ENCODE measurements around the gene SPECC1.

The SPECC1 gene

GRCh38 chr17:20304961-20305360, 295.8 kb downstream of the SPECC1 start:
- no peak for DNase-seq (ENCODE audit: extremely low read depth, insufficient read length)
- Histone ChIP-seq H3K4me3 (replicated peaks; ENCODE audit: low read depth, low read length) (no peak overlapping the region), H3K36me3 (ENCODE audit: control insufficient read depth, insufficient read depth, low read length) (peaks cover 2% of the 10 kb centered on the region), H3K27me3 (replicated peaks; ENCODE audit: control insufficient read depth, insufficient read depth, low read length) (no peaks in the 10 kb centered on the region)
- TF ChIP-seq CTCF (IDR thresholded peaks at IDR 0.05; ENCODE audit: insufficient read depth, low read length, poor library complexity, severe bottlenecking), result no peak

- no peak for TF ChIP-seq CTCF (IDR thresholded peaks at IDR 0.05; ENCODE audit: insufficient read depth, low read length, poor library complexity, severe bottlenecking)
- Histone ChIP-seq H3K36me3 (ENCODE audit: control insufficient read depth, insufficient read depth, low read length) (peaks cover 2% of the 10 kb centered on the region), H3K27me3 (replicated peaks; ENCODE audit: control insufficient read depth, insufficient read depth, low read length) (no peaks in the 10 kb centered on the region), H3K4me3 (replicated peaks; ENCODE audit: low read depth, low read length) (no peak overlapping the region)
- DNase-seq (ENCODE audit: extremely low read depth, insufficient read length), result no peak
These were observed 297.8 kb downstream of the SPECC1 start for GRCh38 chr17:20306924-20307323.

- H3K27me3 ChIP-seq (replicated peaks; ENCODE audit: control insufficient read depth, insufficient read depth, low read length), result no peaks in the 10 kb centered on the region
- no peak overlapping the region for H3K4me3 ChIP-seq (replicated peaks; ENCODE audit: low read depth, low read length)
- TF ChIP-seq CTCF (IDR thresholded peaks at IDR 0.05; ENCODE audit: insufficient read depth, low read length, poor library complexity, severe bottlenecking), result no peak
- H3K36me3 ChIP-seq (ENCODE audit: control insufficient read depth, insufficient read depth, low read length), result no peaks in the 10 kb centered on the region; the same call in 1 of the 2 replicates
- no peak for DNase-seq (ENCODE audit: extremely low read depth, insufficient read length)
These were observed 298.3 kb downstream of the SPECC1 start for GRCh38 chr17:20307326-20307910.

- TF ChIP-seq CTCF (IDR thresholded peaks at IDR 0.05; ENCODE audit: insufficient read depth, low read length, poor library complexity, severe bottlenecking), result no peak
- H3K27me3 ChIP-seq (replicated peaks; ENCODE audit: control insufficient read depth, insufficient read depth, low read length), result no peaks in the 10 kb centered on the region
- no peak for DNase-seq (ENCODE audit: extremely low read depth, insufficient read length)
- H3K4me3 ChIP-seq (replicated peaks; ENCODE audit: low read depth, low read length), result no peak overlapping the region
- no peaks in the 10 kb centered on the region; the same call in 1 of the 2 replicates for H3K36me3 ChIP-seq (ENCODE audit: control insufficient read depth, insufficient read depth, low read length)
These were observed 301.3 kb downstream of the SPECC1 start for GRCh38 chr17:20310481-20310880.

GRCh38 chr17:20313306-20313705, 304.1 kb downstream of the SPECC1 start:
- Histone ChIP-seq H3K4me3 (replicated peaks; ENCODE audit: low read depth, low read length) (no peak overlapping the region), H3K27me3 (replicated peaks; ENCODE audit: control insufficient read depth, insufficient read depth, low read length) (no peaks in the 10 kb centered on the region), H3K36me3 (ENCODE audit: control insufficient read depth, insufficient read depth, low read length) (no peaks in the 10 kb centered on the region)
- no peak for DNase-seq (ENCODE audit: extremely low read depth, insufficient read length)
- TF ChIP-seq CTCF (IDR thresholded peaks at IDR 0.05; ENCODE audit: insufficient read depth, low read length, poor library complexity, severe bottlenecking), result no peak

- no peak for TF ChIP-seq CTCF (IDR thresholded peaks at IDR 0.05; ENCODE audit: insufficient read depth, low read length, poor library complexity, severe bottlenecking)
- Histone ChIP-seq H3K27me3 (replicated peaks; ENCODE audit: control insufficient read depth, insufficient read depth, low read length) (no peaks in the 10 kb centered on the region), H3K36me3 (ENCODE audit: control insufficient read depth, insufficient read depth, low read length) (no peaks in the 10 kb centered on the region), H3K4me3 (replicated peaks; ENCODE audit: low read depth, low read length) (no peak overlapping the region)
- DNase-seq (ENCODE audit: extremely low read depth, insufficient read length), result no peak
These were observed 304.7 kb downstream of the SPECC1 start for GRCh38 chr17:20313891-20314290.
